ES-I3 (cell line): ENCODE measurements around the gene HOXA4.

Source experiments
- H3K36me3 ChIP-seq: 2 replicates; pipeline ENCODE4 v1.6.1; 2013; ENCODE audit warnings: mild to moderate bottlenecking, low read length, control low read depth, moderate library complexity; ENCODE audit not compliant: insufficient read depth
- H3K4me1 ChIP-seq: 2 replicates; pipeline ENCODE4 v1.6.1; 2013; ENCODE audit warnings: mild to moderate bottlenecking, control low read depth, low read length; ENCODE audit not compliant: insufficient read depth
- H3K9ac ChIP-seq: 2 replicates; pipeline ENCODE4 v1.6.1; 2013; ENCODE audit warnings: low read depth, mild to moderate bottlenecking, low read length, moderate library complexity
- H3K9me3 ChIP-seq: 2 replicates; pipeline ENCODE4 v1.6.1; 2013; ENCODE audit warnings: mild to moderate bottlenecking, low read length, moderate library complexity; ENCODE audit not compliant: control insufficient read depth, insufficient read depth

HOXA4 gene

DNA sequence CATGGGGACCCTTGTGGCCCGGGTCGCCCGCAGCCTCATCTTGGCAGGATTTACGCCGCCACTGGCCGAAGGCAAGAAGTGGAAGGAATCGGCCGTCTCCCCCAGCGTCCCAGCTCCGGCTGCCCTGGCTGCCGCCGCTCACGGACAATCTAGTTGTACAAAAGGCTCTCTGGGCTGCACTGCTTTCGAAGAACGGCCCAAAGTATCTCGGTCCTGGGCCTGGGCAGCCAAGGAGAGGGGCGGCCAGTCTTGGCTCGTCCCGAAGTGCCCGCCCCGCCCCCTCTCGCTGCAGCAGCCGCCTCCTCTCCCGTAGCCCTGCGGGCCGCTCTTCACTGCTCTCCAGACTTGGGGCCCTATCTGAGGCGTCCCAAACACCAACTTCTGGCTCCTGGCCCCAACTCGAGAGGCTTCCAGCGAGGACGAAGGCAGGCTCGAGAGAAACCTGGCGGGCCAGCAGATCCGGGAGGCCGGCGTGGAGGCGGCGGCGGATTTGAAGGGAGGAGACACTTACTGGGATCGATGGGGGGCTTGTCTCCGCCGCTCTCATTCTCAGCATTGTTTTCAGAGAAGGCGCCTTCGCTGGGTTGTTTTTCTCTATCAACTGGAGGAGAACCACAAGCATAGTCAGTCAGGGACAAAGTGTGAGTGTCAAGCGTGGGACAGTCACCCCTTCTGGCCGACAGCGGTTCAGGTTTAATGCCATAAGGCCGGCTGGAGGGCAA lies 34.0 kb upstream of the HOXA4 start:
- H3K36me3 ChIP-seq: no peaks in the 10 kb centered on the region
- no peak overlapping the region; the same call in 1 of the 2 replicates for H3K9ac ChIP-seq
- 0 out of 2 replicates have a peak, but pooled peaks cover 3% of the 10 kb centered on the region for H3K4me1 ChIP-seq
- no peaks in the 10 kb centered on the region for H3K9me3 ChIP-seq

DNA sequence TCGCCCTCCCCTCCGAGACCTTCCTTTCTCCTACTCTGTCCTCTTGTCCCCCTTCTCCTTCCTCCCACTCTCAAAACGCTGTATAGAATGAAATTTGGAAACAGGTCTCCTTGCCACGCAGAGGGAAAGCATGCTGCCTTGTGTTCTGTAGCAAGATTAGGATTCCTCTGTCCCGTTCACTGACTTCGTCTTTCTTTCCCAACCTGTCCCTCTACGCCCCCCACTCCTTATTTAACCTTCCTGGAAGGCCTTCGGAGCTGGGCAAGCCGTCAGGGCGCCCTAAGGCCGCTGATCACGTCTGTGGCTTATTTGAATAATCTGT lies 33.4 kb upstream of the HOXA4 start:
- H3K4me1 ChIP-seq: 0 out of 2 replicates have a peak, but pooled peaks cover 3% of the 10 kb centered on the region
- no peaks in the 10 kb centered on the region for H3K9me3 ChIP-seq
- H3K36me3 ChIP-seq: no peaks in the 10 kb centered on the region
- H3K9ac ChIP-seq: no peak overlapping the region; the same call in 1 of the 2 replicates

DNA sequence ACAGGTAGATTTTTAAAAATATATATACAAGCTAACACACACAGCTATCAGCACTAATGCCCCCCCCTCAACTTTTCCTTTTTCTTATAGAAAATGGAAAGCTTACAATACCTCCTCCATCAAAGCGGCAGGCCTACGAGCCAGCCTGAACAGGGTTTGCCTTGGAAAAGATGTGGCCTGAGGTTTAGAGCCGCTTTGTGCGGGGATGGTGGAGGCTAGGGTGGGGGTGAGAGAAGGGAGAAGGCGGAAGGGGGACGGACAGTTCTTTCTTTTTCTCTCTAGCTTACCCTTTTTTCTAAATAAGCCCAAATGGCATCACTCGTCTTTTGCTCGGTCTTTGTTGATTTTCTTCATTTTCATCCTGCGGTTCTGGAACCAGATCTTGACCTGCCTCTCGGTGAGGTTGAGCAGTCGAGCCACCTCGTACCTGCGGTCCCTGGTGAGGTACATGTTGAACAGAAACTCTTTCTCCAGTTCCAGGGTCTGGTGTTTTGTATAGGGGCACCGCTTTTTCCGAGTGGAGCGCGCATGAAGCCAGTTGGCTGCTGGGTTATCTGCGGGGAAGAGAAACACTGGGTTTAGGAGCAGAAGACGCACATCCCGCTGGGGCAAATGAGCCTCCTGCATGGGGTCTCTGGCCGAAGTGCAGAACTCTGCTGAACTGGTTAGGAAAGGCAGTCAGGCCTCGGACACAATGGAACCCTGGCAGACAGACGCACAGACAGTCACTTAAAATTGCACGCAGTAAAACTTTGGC lies 32.9 kb upstream of the HOXA4 start:
- Histone ChIP-seq H3K36me3 (no peaks in the 10 kb centered on the region), H3K4me1 (0 out of 2 replicates have a peak, but pooled peaks cover 3% of the 10 kb centered on the region), H3K9ac (no peak overlapping the region), H3K9me3 (no peaks in the 10 kb centered on the region)

DNA sequence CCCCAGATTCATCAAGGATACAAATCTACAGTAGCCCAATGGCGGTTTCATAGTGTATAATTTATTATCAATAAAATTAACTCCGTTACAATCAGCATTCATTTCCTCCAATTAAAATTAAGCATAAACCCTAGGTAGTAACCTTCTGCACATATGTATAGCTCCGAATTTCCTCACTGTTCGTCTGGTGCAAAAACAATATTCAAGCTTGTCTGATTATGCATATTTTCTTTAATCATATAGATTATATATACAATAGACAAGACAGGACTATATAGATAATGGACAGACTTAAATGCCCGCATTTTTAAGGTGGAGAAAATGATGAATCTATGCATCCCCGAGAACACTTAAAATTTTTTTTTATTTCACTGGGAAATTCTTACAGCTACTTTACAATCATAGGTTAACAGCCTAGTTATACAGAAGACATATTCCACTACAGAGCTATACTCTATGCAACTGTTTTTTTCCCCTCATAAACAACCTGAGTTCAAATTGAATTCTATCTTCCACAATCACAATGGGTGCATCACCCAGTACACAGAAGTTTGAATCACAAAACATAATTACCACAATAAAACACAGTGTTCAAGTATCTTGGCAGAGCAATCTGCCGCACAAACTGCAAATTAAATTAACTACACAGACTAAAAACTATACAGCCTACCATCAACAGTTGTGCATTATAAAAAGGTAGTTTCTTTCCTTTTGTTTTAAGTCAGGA lies 32.2 kb upstream of the HOXA4 start:
- Histone ChIP-seq H3K36me3 (no peaks in the 10 kb centered on the region), H3K9me3 (no peaks in the 10 kb centered on the region), H3K4me1 (0 out of 2 replicates have a peak, but pooled peaks cover 3% of the 10 kb centered on the region), H3K9ac (no peak overlapping the region)

DNA sequence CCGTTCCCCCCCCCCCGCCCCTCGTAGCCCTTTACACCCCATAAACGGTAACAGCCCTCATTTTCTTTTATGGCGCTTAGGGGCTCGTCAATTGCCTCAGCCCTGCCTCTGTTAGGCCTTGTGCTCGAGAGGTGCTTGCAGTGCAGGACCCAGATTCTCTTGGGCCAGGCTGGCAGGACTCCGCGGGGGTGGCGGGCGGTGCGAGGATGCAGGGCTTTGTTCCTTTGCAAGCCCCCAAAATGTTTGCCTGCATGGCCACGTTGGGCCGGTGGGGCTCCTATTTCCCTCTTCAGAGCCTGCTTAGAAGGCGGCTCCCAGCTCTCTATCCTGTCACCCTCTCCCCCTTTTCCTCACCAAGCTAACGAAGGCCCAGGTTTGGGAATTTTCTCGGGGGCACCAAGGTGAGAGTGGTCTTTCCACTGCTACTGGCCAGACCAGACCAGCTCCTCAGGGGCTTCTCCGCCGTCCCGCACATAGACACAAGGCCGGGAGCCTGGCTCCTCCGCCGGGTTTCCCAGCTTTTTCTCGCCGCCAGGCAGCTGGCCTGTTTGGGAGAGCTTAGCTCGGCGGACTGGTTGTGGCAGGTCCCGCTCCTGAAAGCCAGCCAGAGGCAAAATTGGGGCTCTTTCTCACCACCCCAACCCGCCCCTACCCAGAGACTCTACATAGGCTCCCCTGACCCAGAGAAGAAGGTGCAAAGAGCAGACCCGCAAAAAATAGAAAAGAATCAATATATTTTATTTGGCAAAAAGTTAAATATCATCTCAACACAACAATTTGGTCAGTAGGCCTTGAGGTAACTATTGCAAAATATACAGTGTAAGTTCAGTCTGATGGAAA lies 31.4 kb upstream of the HOXA4 start:
- no peaks in the 10 kb centered on the region for H3K36me3 ChIP-seq
- no peak overlapping the region for H3K9ac ChIP-seq
- H3K4me1 ChIP-seq: 0 out of 2 replicates have a peak, but pooled peaks cover 3% of the 10 kb centered on the region
- H3K9me3 ChIP-seq: no peaks in the 10 kb centered on the region

DNA sequence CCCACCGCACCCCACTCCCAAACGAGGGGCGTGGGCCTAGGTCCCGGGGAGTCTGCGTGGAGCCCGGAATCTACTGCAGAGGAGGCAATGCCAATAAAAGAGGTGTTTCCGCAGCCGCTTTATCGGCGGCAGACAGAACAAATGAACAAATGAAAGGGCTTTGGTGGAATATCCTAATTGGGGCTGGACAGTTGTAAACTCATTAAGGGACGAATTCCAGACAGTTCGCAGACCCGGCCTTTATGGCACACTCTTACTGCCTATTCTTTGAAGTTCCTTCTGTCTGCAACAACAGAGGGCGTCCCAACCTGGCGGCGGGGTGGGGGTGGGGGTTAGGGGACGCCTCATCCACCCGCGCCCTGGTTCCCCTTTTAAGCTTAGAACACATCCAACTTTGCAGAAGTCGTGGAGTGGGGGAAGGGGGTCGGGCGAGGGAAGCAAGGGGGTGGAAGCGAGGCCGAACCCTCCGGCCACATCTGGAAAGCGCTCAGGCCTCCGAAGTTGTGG lies 30.7 kb upstream of the HOXA4 start:
- no peaks in the 10 kb centered on the region for H3K4me1 ChIP-seq
- H3K36me3 ChIP-seq: no peaks in the 10 kb centered on the region
- peaks cover 2% of the 10 kb centered on the region; the same call in 1 of the 2 replicates for H3K9me3 ChIP-seq
- H3K9ac ChIP-seq: peak overlapping the region; percentile 61; the same call in 1 of the 2 replicates

DNA sequence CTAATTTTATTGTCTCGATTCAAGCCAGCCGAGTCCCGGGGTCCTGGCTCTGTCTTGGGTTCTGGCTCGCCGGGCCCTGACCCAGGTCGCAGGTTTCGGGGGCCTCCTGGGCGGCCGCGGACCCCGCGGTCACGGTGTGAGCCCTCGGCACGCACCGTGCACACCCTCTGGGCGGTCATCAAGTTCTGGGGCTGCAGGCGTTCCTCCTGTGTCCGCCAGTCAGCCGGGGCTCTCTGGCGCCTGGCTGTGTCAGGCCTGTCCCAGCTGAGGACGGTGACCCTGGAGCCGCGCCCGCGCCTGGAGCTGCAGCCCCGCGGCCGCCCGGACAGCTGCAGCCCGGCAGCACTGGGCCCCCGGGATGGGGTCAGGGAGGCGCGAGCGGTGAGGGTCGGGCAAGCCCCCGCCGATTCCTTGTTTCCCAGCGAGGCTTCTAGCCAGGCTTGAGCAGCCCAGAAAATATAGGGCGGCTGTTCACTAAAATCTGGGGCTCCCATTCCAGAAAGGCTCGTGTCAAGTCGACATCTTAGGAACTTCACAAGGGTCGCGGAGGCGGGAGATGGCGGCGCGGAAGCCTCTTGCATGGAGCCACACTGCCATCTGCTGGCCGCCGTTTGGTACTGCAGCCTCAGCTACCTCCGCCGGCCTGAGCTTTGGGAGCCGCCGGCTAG lies 30.1 kb upstream of the HOXA4 start:
- H3K4me1 ChIP-seq: no peaks in the 10 kb centered on the region
- peak overlapping the region; percentile 61; the same call in 1 of the 2 replicates for H3K9ac ChIP-seq
- H3K36me3 ChIP-seq: no peaks in the 10 kb centered on the region
- H3K9me3 ChIP-seq: peaks cover 3% of the 10 kb centered on the region; the same call in 1 of the 2 replicates

DNA sequence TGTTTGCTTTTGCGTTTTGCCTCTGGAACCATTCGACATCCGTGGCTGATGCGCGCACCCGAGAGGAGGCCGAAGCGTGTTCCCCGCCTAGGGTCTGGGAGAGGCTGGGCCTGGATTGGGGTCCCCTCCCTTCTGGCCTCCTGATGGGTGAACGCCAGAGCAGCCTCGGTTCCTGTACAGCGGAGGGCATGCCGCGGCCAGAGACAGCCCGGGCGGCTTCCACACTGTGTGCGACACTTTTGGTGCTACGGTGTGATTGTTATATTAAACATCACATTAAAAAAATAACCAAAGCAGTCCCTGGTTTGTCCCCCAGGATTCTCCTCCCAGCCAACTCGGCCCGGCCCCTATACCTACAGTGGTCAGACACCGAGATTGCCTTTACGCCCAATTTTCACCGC lies 29.6 kb upstream of the HOXA4 start:
- Histone ChIP-seq H3K9me3 (peaks cover 3% of the 10 kb centered on the region; the same call in 1 of the 2 replicates), H3K36me3 (no peaks in the 10 kb centered on the region), H3K4me1 (no peaks in the 10 kb centered on the region), H3K9ac (peak overlapping the region; percentile 61; the same call in 1 of the 2 replicates)

DNA sequence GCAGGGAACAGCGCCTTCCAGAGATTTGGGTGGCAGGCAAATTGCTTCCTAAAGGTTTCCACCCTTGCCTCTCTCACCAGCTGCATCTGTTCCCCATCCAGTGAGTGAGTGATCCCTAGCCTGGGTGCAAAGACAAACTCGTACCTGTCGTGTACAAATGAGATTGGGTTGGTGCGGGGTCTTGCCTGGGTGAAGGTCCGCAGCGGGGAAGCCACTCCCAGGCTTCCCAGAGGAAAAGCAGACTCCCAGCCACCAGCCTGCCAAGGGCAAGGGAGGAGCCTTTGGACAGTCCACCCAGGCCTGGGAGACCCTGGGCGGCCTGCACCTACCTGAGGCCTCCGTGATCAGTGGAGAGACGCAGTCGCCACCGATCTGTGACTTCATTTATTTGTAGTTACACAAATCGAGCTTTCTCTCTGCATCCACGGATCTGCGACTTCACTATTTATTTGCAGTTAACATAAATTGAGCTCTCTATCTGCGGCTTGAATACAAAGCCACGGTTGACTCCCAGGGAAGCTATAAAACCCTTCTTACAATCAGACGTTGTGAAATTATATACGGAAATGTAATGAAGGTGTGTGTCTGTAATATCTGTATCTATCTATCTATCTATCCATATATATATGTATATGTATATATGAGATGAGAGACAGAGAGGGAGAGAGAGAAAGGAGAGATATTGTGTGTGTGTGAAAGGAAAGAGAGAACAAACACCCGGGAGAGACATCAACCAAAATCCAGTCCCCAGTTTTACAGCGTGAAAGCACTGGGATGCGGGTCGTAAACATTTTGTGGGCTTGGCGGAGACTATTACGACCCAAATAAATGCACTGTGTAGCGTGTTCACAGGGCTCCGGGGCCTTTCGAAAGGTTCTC lies 28.9 kb upstream of the HOXA4 start:
- H3K9me3 ChIP-seq: peaks cover 3% of the 10 kb centered on the region; the same call in 1 of the 2 replicates
- no peaks in the 10 kb centered on the region for H3K4me1 ChIP-seq
- no peak overlapping the region for H3K9ac ChIP-seq
- H3K36me3 ChIP-seq: no peaks in the 10 kb centered on the region

DNA sequence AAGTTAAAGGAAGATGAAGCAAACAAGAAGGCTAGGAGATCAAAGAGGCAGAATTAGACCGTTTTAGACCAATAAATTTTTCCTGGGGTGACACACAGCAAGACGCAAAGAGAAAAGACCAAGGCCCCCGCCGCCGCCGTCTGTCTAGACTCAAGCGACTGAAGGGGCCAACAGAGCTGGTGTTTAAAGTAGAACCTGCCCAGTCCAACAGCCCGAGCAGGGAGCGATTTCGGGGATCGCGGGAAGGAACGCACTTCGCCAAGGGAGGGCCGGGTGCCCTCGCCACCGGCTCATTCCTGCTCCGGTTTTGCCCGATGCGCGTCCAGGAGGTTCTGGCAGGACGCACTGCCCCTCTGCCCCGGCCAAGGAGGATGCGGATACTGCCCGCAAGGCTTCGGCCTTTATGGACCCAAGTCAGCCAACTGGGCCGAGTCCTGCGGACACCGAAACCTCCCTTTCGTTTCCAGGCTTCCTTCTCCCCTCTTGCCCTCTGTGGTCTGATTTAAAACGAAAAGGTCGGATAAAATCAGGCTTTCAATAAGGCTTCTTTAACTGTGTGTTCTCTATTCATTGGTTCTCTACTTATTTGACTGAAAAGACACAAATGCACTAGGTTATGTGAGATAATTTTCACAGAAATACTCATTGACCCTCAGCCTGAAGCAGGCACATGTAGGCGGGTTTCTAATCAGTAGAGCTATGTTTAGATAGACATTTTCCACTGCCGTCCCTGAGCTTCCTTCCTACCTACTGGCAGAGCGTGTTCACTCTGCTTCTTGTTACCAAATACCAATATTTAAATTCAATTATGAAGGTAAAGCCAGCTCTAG lies 28.1 kb upstream of the HOXA4 start:
- H3K36me3 ChIP-seq: no peaks in the 10 kb centered on the region
- peaks cover 3% of the 10 kb centered on the region; the same call in 1 of the 2 replicates for H3K9me3 ChIP-seq
- no peaks in the 10 kb centered on the region for H3K4me1 ChIP-seq
- H3K9ac ChIP-seq: no peak overlapping the region

DNA sequence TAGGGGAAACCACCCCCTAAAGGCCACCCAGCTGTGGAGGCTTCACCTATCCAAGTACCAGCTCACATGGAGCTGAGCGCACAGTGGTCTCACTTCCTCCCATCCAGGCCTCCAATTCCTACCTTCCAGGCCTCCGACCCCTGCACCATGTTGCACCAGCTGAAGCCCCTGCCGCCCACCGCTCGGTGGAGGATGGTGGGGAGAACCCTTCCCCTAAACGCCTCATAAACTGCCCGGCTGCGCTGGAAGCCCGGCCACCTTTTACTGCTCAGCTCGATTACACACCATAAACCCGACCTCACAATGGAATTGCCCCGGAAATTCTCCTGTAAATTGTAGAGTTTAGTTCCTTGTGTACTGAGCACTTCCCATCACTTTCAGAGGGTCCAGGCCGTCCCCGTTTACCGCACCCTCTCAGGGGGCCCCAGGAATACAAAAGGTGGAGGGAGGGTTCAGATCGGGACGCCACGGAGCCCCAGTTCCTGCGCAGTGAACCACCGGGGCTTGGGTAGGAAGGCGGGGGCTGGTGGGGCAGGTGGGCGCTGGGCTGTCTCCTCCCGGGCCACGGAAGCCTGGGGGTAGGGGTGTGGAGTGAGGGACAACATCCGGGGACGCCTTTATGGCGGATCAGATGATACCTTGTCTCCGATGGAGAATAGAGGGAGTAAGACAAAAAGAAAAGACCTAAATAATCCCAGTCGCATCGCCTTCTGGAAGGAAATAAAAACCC lies 27.3 kb upstream of the HOXA4 start:
- H3K36me3 ChIP-seq: no peaks in the 10 kb centered on the region
- H3K4me1 ChIP-seq: no peaks in the 10 kb centered on the region
- H3K9me3 ChIP-seq: peaks cover 3% of the 10 kb centered on the region; the same call in 1 of the 2 replicates
- no peak overlapping the region for H3K9ac ChIP-seq
